ENCODE results near the gene BRMS1L.

The BRMS1L gene

DNA sequence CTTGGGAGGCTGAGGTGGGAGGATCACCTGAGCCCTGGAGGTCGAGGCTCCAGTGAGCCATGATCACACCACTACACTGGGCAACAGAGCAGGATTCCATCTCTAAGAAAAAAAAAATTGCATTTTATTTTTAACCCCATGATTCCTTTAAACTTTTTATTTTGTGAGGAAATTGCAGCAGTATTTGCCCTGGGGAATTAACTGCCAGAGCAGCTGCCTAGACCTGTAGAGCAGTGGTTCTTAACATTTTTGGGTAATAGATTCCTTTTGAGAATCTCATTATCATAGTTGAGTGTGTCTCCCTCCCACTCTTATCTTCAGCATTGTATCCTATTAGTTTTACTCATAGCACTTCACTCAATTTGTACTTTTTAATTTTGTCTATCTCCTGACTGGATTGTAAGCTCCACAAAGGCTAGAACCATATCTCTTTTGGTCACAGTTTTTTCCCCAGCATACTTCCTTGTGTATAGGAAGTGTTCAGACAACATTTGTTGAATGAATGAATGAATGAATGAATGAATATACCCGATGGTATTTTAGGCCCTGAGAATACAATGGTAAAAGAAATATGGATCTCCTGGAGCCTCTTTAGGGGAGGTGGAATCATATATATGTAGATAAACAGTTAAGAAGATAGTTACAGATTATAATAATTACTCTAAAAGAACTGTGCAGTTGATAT, 40.6 kb downstream of the BRMS1L start:
- DNase-seq = no peak

GRCh38 chr14:35867280-35867629, 41.1 kb downstream of the BRMS1L start:
- no peak for DNase-seq

DNA sequence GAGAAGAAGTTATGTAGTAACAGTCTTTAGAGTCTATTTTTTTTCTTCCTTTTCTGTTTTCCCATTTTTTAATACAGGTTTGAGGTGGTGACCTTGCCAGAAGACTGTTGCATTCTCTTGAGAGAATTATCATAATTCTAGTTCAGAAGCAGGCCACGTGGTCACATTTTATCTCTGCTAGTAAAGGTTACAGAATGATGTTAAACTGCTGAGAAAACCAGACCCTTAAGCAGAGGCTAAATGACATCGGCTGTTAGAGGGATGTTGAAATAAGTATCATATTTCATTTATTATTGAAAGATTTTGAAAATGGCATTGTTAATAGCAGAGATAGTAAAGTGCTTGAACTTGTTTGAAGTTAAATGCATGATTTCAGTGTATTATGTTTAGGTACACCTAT, 49.2 kb downstream of the BRMS1L start:
- no peak for DNase-seq

- no peak for DNase-seq
Measured at GRCh38 chr14:35877276-35877675, 51.1 kb downstream of the BRMS1L start.

GRCh38 chr14:35878272-35879150, 52.4 kb downstream of the BRMS1L start:
- peak; percentile 79 for DNase-seq

GRCh38 chr14:35879151-35879648, 53.1 kb downstream of the BRMS1L start:
- peak; percentile 69 for DNase-seq

DNA sequence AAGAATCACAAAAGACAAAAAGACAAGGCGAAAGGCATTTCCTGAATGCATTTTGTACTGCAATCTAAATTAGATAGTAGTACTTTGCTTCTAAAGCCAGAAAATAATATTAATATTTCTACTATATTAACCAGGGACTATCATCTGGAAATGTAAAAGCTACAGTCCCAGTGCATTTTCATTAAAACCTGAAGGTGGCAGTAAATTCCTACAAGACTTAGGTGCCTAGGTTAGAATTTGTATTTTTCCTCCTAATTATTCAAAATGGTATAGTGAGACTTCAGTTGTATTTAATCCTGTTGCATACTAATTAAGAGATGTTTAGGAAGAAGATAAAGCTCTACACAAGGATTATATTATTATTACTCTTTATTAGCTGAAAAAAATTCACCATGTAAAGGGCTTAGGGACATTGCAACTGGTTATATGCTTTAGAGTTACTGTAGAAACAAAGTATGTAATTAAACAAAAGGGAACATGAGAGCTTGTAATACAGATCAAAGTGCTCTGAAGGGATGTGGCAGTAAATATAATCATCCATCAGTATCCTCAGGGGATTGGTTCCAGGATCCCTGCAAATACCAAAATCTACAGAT, 53.6 kb downstream of the BRMS1L start:
- peak; percentile 30 for DNase-seq

DNA sequence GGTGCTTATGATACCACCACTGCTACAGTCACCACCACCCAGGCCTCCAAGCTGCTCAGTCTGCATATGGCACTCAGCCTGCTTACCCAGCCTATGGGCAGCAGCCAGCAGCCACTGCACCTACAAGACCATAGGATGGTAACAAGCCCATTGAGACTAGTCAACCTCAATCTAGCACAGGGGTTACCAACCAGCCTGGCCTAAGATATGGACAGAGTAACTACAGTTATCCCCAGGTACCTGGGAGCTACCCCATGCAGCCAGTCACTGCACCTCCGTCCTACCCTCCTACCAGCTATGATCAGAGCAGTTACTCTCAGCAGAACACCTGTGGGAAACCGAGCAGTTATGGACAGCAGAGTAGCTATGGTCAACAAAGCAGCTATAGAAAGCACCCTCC, 55.1 kb downstream of the BRMS1L start:
- DNase-seq = no peak

DNA sequence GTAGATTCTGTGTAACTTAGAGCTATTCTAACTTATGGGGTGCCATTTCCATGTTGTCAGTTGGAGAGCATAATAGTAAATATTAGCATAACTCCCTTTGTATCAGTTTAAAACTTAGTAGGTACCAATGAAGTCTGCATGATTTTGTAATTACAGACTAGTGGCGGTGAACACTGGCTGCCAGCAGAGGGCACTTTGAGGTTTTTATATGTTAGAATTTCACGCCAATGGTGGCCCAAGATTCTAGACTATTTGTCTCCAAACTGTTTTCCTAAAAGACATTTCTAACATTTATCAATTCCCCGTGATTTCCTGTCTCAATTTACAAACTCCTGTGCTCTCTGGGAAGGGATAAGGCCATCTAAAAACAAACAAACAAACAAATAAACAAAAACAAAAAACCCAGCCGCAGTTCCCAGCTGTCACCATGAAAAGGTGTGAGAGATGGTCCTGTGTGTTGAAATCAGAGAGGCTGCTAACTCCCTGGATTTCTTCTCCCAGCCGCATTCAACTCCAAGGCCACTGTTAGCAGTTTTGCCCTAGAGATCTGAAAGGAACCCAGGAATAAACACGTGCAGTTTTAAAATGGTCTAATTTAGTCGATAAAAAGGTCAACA, 57.6 kb downstream of the BRMS1L start:
- peak; percentile 13 for DNase-seq

DNA sequence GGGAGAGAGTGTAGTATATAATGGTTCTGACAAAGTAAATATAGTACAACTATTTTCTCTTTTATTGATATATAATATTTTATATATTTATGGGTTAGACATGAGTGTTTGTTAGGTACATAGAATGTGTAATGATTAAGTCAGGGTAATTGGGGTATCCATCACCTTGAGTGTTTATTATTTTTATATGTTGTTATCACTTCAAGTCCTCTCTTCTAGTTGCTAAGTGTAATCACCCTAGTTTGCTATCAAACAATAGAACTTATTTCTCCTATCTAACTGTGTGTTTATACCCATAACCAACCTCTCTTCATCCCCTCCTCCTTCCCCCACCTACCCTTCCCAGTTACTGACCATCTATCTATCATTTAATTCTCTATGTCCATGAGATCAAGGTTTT, 64.2 kb downstream of the BRMS1L start:
- DNase-seq = no peak

DNA sequence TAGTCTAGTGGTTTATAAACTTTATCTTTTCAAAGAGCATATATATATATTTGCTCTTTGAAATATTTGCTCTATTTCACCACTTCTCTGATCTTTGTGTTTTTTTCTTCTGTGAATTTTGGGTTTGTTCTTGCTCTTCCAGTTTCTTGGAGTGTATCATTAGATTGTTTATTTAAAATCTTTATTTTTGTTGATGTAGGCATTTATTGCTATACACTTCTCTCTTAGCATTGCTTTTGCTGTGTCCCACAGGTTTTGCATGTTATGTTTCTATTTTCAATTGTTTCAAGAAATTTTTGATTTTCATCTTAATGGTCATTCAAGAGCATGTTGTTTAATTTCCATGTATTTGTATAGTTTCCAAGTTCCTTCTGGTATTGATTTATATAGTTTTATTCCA, 69.1 kb downstream of the BRMS1L start:
- no peak for DNase-seq

- no peak for DNase-seq
Measured at GRCh38 chr14:35897616-35898111, 71.5 kb downstream of the BRMS1L start.

GRCh38 chr14:35898217-35898775, 72.2 kb downstream of the BRMS1L start:
- DNase-seq = no peak

DNA sequence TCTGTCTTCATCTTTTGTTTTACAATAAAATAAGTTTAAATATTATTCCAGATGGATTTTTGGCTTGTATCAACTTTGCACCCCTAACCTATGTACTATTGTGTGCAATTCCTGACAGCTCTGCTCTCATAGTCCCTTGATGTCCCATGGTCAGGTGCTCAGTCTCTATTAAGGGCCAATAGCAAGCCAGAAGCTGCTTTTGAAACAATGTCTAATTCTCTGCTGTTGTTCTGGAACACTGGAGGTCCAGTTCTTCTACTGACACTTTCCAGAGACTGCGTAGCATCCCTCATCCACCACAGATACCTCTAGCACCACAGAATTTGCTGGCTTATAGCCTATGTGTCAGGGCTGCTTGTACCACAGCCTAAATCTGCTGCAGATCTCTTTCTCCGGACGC, 74.6 kb downstream of the BRMS1L start:
- no peak for DNase-seq

GRCh38 chr14:35909665-35910064, 83.5 kb downstream of the BRMS1L start:
- DNase-seq = no peak

DNA sequence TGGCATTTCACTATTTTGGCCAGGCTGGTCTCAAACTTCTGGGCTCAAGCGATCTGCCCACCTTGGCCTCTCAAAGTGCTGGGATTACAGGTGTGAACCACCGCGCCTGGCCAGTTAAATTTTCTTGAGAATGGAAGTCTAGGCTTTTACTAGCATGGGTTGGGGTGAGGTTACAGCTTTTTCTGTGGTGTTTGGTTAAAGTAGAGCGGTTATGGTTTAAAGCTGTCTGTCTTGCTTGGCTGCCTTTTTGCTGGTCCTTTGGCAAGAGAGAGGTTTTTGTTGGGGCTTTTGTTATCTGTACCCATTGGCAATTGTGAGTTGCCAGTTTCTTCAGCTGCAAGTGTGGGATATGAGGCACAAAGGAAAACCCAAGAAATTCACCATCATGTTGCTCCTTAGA, 84.1 kb downstream of the BRMS1L start:
- no peak for DNase-seq

GRCh38 chr14:35911097-35911496, 85.0 kb downstream of the BRMS1L start:
- no peak for DNase-seq

DNA sequence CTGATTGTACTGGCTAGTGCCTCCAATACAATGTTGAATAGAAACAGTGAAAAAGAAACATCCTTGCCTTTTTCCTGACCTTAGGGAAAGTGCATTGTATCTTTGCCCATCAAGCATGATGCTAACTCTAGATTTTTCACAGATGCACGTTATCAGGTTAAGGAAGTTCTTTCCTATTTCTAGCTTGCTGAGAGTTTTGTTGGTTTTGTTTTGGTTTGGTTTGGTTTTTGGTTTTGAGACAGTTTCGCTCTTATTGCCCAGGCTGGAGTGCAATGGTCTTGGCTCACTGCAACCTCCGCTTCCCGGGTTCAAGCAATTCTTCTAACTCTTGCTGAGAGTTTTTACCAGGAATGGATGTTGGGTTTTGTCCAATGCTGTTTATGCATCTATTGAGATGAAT, 89.0 kb downstream of the BRMS1L start:
- no peak for DNase-seq

DNA sequence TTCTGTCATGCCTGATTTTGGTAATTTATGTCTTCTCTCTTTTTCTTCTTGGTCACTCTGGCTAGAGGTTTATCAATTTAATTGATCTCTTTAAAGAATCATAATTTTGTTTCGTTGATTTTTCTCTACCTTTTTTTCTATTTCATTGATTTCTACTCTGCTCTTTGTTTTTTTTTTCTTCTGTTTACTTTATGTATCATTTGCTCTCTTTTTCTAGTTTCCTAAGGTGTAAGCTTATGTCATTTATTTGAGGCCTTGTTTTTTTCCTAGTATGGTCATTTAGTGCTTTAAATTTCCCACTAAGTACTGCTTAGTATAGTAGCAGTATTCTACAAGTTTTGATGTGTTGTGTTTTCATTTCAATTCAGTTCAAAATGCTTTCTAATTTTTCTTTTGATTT, 89.6 kb downstream of the BRMS1L start:
- DNase-seq = no peak

Data from inflammatory macrophage treated with lipopolysaccharide for 4 hours (primary cell).